CD14-positive monocyte (primary cell): ENCODE data around the gene RER1. TPM values are rescaled to one million over a fixed set of nuclear protein-coding genes. Genes with fewer than 3 reads are reported as not detected.

ENCODE experiments used
- DNase-seq, 3 donors: peaks; one replicate each; pipeline ENCODE4 v3.0.0-alpha.2; 2011 to 2022
- H2AFZ ChIP-seq: 2 replicates; pipeline ENCODE4 v1.6.0; 2012; ENCODE audit warnings: mild to moderate bottlenecking, low read depth, low read length, inconsistent platforms; ENCODE audit not compliant: insufficient read depth, poor library complexity, severe bottlenecking
- H3K27ac ChIP-seq, 2 donors: 1 replicate in 1 of 2; 2 replicates in 1 of 2; pipeline ENCODE4 v1.5.1; 2012 to 2013; ENCODE audit warnings: low read length in 2 of 2, control low read depth in 1 of 2, inconsistent platforms in 1 of 2, low read depth in 1 of 2, mild to moderate bottlenecking in 1 of 2
- H3K27me3 ChIP-seq, 2 donors: one replicate each; pipeline versions ENCODE4 v1.6.0 to v1.6.1; 2011 to 2013; ENCODE audit warnings: low read length in 2 of 2; ENCODE audit not compliant: control insufficient read depth in 2 of 2, insufficient read depth in 2 of 2
- H3K36me3 ChIP-seq, 2 donors: replicated peaks in 1 of 2; 1 replicate in 1 of 2; 2 replicates in 1 of 2; pipeline versions ENCODE4 v1.5.1 to v1.6.1; 2012 to 2013; ENCODE audit warnings: low read length in 2 of 2, control low read depth in 1 of 2, inconsistent platforms in 1 of 2, mild to moderate bottlenecking in 1 of 2; ENCODE audit not compliant: insufficient read depth in 2 of 2, control insufficient read depth in 1 of 2
- H3K4me1 ChIP-seq, 2 donors: 1 replicate in 1 of 2; 2 replicates in 1 of 2; pipeline versions ENCODE4 v1.5.1 to v1.6.1; 2012 to 2013; ENCODE audit warnings: low read length in 2 of 2, control low read depth in 1 of 2, inconsistent platforms in 1 of 2, mild to moderate bottlenecking in 1 of 2, moderate library complexity in 1 of 2; ENCODE audit not compliant: insufficient read depth in 2 of 2, control insufficient read depth in 1 of 2
- H3K4me2 ChIP-seq: replicated peaks from 2 replicates; pipeline ENCODE3; 2012; ENCODE audit warnings: low read length, moderate library complexity, mild to moderate bottlenecking; ENCODE audit not compliant: poor library complexity, severe bottlenecking; ENCODE audit errors: extremely low read depth
- H3K4me3 ChIP-seq, 3 experiments: fragments of 200-600 bp in 1 of 3; sonication (generic) in 1 of 3; replicated peaks in 1 of 3; 1 replicate in 2 of 3; 2 replicates in 1 of 3; pipeline ENCODE4 v1.5.1; 2011 to 2013; ENCODE audit warnings: low read length in 3 of 3, mild to moderate bottlenecking in 3 of 3, control low read depth in 2 of 3, low read depth in 2 of 3, inconsistent platforms in 1 of 3, moderate library complexity in 1 of 3
- H3K79me2 ChIP-seq: 2 replicates; pipeline ENCODE4 v1.6.0; 2012; ENCODE audit warnings: mild to moderate bottlenecking, control low read depth, inconsistent platforms, low read length, moderate library complexity; ENCODE audit not compliant: insufficient read depth
- H3K9ac ChIP-seq: 2 replicates; pipeline ENCODE4 v1.6.0; 2017; ENCODE audit warnings: low read length, mild to moderate bottlenecking; ENCODE audit not compliant: insufficient read depth, poor library complexity, severe bottlenecking
- H3K9me3 ChIP-seq, 2 donors: replicated peaks in 1 of 2; 1 replicate in 1 of 2; 2 replicates in 1 of 2; pipeline versions ENCODE4 v1.5.1 to v1.6.1; 2012 to 2013; ENCODE audit warnings: low read length in 2 of 2, control low read depth in 1 of 2; ENCODE audit not compliant: control insufficient read depth in 1 of 2, insufficient read depth in 1 of 2
- H4K20me1 ChIP-seq: 2 replicates; pipeline ENCODE4 v1.6.0; 2012; ENCODE audit warnings: mild to moderate bottlenecking, low read length, control low read depth, moderate library complexity; ENCODE audit not compliant: insufficient read depth
- H3K27ac Mint-ChIP-seq, 7 donors: one replicate each; pipeline ENCODE4 v1.8.0; 2020; ENCODE audit warnings: mild to moderate bottlenecking in 7 of 7, mixed read lengths in 7 of 7, moderate library complexity in 6 of 7, inconsistent platforms in 2 of 7
- H3K27me3 Mint-ChIP-seq, 3 donors: one replicate each; pipeline ENCODE4 v1.8.0; 2021 to 2022; ENCODE audit warnings: low read depth in 3 of 3, mild to moderate bottlenecking in 3 of 3, mixed read lengths in 3 of 3, moderate library complexity in 3 of 3, inconsistent platforms in 1 of 3
- H3K36me3 Mint-ChIP-seq, 2 donors: one replicate each; pipeline ENCODE4 v1.8.0; 2020; ENCODE audit warnings: mixed read lengths in 2 of 2, inconsistent platforms in 1 of 2, mild to moderate bottlenecking in 1 of 2
- H3K4me1 Mint-ChIP-seq: one replicate; pipeline ENCODE4 v1.8.0; 2020; ENCODE audit warnings: mild to moderate bottlenecking, mixed read lengths
- H3K4me3 Mint-ChIP-seq, 2 donors: one replicate each; pipeline ENCODE4 v1.8.0; 2020; ENCODE audit warnings: mild to moderate bottlenecking in 2 of 2, mixed read lengths in 2 of 2, moderate library complexity in 1 of 2
- H3K9me3 Mint-ChIP-seq, 7 donors: one replicate each; pipeline ENCODE4 v1.8.0; 2020 to 2022; ENCODE audit warnings: mixed read lengths in 7 of 7, mild to moderate bottlenecking in 6 of 7, moderate library complexity in 6 of 7, inconsistent platforms in 2 of 7
- CTCF ChIP-seq: fragments of 200-600 bp; IDR thresholded peaks from one replicate; pipeline ENCODE4 v1.8.0; 2022; ENCODE audit warnings: antibody characterized with exemption, mild to moderate bottlenecking
- WGBS: methylation state at CpG from one replicate; pipeline ENCODE4 v1.1.5; 2013; ENCODE audit warnings: missing lambda C conversion rate; ENCODE audit not compliant: insufficient coverage; 5-methylcytosine and 5-hydroxymethylcytosine counted together
- intact Hi-C, 2 donors: fragments of 100-400 bp; cut with micrococcal nuclease; formaldehyde crosslinking; loops; one replicate each; pipeline versions ENCODE4 v1.15.0 to v1.15.1; 2023
- polyA plus RNA-seq, 3 donors: library from polyadenylated mRNA; depleted of rRNA in 1 of 3; unstranded in 2 of 3; stranded (reverse) in 1 of 3; fragments of 300-500 nt in 2 of 3; fragments of >200 nt in 1 of 3; fragmentation: Illumina TruSeq in 2 of 3; gene quantifications; 1 replicate in 2 of 3; 2 replicates in 1 of 3; pipeline ENCODE4 v1.2.3, GENCODE V29; 2012 to 2021

The RER1 gene
- polyA plus RNA-seq, 3 donors, result 98.3 to 235 (median 193) TPM

DNA sequence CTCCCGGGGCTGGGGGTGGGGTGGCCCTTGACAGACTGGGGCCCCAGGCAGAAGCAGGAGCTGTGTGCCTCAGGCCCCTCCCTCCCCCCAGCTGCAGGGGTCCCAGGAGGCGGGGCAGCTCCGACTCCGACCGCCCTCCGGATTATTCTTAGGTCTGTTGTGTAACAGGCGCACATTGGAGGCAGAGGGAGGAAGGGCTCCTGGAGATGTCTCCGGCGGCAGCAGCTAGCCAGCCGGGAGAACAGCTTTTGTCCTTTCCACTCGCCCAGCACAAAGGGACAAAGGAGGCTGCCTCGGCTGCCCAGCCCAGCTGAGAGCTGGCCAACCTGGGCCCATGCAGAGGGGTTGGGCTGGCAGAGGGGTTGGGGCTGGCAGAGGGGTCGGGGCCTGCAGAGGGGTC, 54.8 kb downstream of the RER1 start:
- 53% methylated on average over 6 of the region's 13 CpGs for WGBS

GRCh38 chr1:2446861-2447260, 55.2 kb downstream of the RER1 start:
- H3K27ac Mint-ChIP-seq, result no peak overlapping the region
- Histone ChIP-seq H3K36me3 (no peaks in the 10 kb centered on the region), H2AFZ (no peak overlapping the region), H3K27ac (no peak overlapping the region), H3K79me2 (no peaks in the 10 kb centered on the region), H3K27me3 (peaks cover 0 to 24% of the 10 kb centered on the region in 2 donors), H3K9ac (no peak overlapping the region), H3K9me3 (no peaks in the 10 kb centered on the region), H3K4me3 (no peak overlapping the region), H4K20me1 (no peaks in the 10 kb centered on the region), H3K4me2 (no peak overlapping the region), H3K4me1 (no peaks in the 10 kb centered on the region)
- H3K27me3 Mint-ChIP-seq, result peaks cover 19 to 39% (median 33%) of the 10 kb centered on the region in 3 donors
- no peaks in the 10 kb centered on the region for H3K9me3 Mint-ChIP-seq
- no peak overlapping the region for H3K4me3 Mint-ChIP-seq
- no peak for DNase-seq
- H3K36me3 Mint-ChIP-seq, result no peaks in the 10 kb centered on the region
- intact Hi-C loops, result no loop called here
- TF ChIP-seq CTCF, result no peak
- H3K4me1 Mint-ChIP-seq, result no peaks in the 10 kb centered on the region
- WGBS, result 50% methylated on average over 2 of the region's 9 CpGs

More for the DNA sequence above, 54.8 kb downstream of the RER1 start:
- Mint-ChIP-seq H3K36me3 (no peaks in the 10 kb centered on the region), H3K4me3 (no peak overlapping the region), H3K27ac (no peak overlapping the region), H3K27me3 (peaks cover 19 to 39% (median 35%) of the 10 kb centered on the region in 3 donors), H3K4me1 (no peaks in the 10 kb centered on the region), H3K9me3 (no peaks in the 10 kb centered on the region)
- Histone ChIP-seq H2AFZ (no peak overlapping the region), H3K9ac (no peak overlapping the region), H4K20me1 (no peaks in the 10 kb centered on the region), H3K36me3 (no peaks in the 10 kb centered on the region), H3K4me2 (no peak overlapping the region), H3K4me1 (no peaks in the 10 kb centered on the region), H3K4me3 (no peak overlapping the region), H3K79me2 (no peaks in the 10 kb centered on the region), H3K9me3 (no peaks in the 10 kb centered on the region), H3K27me3 (peaks cover 0 to 24% of the 10 kb centered on the region in 2 donors), H3K27ac (no peak overlapping the region)
- DNase-seq, result no peak
- no peak for TF ChIP-seq CTCF
- intact Hi-C loops, result no loop called here
